GM19455 (cell line): ENCODE measurements around the gene FN1.

Experiments used
- ATAC-seq: cut with Tn5 transposase; IDR thresholded peaks from one replicate; pipeline ENCODE4 v1.9.1; 2021; ENCODE audit not compliant: unreplicated experiment

The FN1 gene

GRCh38 chr2:215435870-215436704, at the start of gene FN1:
Gene FN1, minus strand, starts transcription at chr2:215436068. Its CDS starts 266 bp downstream, at chr2:215435802.
- ATAC-seq = no peak

GRCh38 chr2:215485032-215485431, 49.2 kb upstream of the FN1 start:
- ATAC-seq = no peak

GRCh38 chr2:215484570-215484969, 48.7 kb upstream of the FN1 start:
- no peak for ATAC-seq

- no peak for ATAC-seq
Measured at GRCh38 chr2:215483431-215483830, 47.6 kb upstream of the FN1 start.

GRCh38 chr2:215479536-215480240, 43.8 kb upstream of the FN1 start:
- no peak for ATAC-seq

GRCh38 chr2:215479121-215479520, 43.3 kb upstream of the FN1 start:
- ATAC-seq = no peak

- no peak for ATAC-seq
Measured at GRCh38 chr2:215476424-215476823, 40.6 kb upstream of the FN1 start.

GRCh38 chr2:215466097-215466909, 30.4 kb upstream of the FN1 start:
- no peak for ATAC-seq

- ATAC-seq = no peak
Measured at GRCh38 chr2:215465256-215465655, 29.4 kb upstream of the FN1 start.

GRCh38 chr2:215461836-215462532, 26.1 kb upstream of the FN1 start:
- ATAC-seq = no peak

GRCh38 chr2:215460682-215461382, 25.0 kb upstream of the FN1 start:
- no peak for ATAC-seq

- ATAC-seq = no peak
Measured at GRCh38 chr2:215455958-215456357, 20.1 kb upstream of the FN1 start.

- peak; percentile 66 for ATAC-seq
Measured at GRCh38 chr2:215454519-215455246, 18.8 kb upstream of the FN1 start.

GRCh38 chr2:215452725-215453124, 16.9 kb upstream of the FN1 start:
- no peak for ATAC-seq

GRCh38 chr2:215451012-215451756, 15.3 kb upstream of the FN1 start:
- no peak for ATAC-seq

GRCh38 chr2:215450188-215451011, 14.5 kb upstream of the FN1 start:
- no peak for ATAC-seq

- no peak for ATAC-seq
Measured at GRCh38 chr2:215447673-215448081, 11.8 kb upstream of the FN1 start.

GRCh38 chr2:215447056-215447455, 11.2 kb upstream of the FN1 start:
- ATAC-seq = no peak
